Breast epithelium (tissue), 4 donors: ENCODE measurements around the gene SIL1. TPM values are rescaled to one million over a fixed set of nuclear protein-coding genes. Genes with fewer than 3 reads are reported as not detected.

Source experiments
- DNase-seq, 2 donors: peaks; one replicate each; pipeline ENCODE4 v3.0.0-alpha.2; 2019; ENCODE audit warnings: low spot score in 2 of 2
- H3K27ac ChIP-seq, 2 donors: fragments of 200-600 bp; sonication (generic) in 1 of 2; one replicate each; pipeline ENCODE4 v1.5.1; 2016 to 2019; ENCODE audit warnings: mild to moderate bottlenecking in 1 of 2
- H3K27me3 ChIP-seq, 2 donors: fragments of 200-600 bp; sonication (generic) in 1 of 2; one replicate each; pipeline versions ENCODE4 v1.5.1 to v1.6.0; 2017 to 2019; ENCODE audit warnings: control low read depth in 1 of 2, mild to moderate bottlenecking in 1 of 2
- H3K36me3 ChIP-seq: fragments of 200-600 bp; one replicate; pipeline ENCODE4 v1.5.1; 2019
- H3K4me1 ChIP-seq, 2 donors: fragments of 200-600 bp; sonication (generic); one replicate each; pipeline ENCODE4 v1.5.1; 2016 to 2019; ENCODE audit warnings: control low read depth in 1 of 2
- H3K4me3 ChIP-seq, 3 donors: fragments of 200-600 bp; sonication (generic); 1 replicate in 2 of 3; 2 replicates in 1 of 3; pipeline ENCODE4 v1.5.1; 2016 to 2019; ENCODE audit warnings: mild to moderate bottlenecking in 3 of 3, moderate library complexity in 2 of 3
- H3K9me3 ChIP-seq, 2 donors: fragments of 200-600 bp; sonication (generic) in 1 of 2; one replicate each; pipeline ENCODE4 v1.5.1; 2016 to 2019; ENCODE audit warnings: control low read depth in 1 of 2
- POLR2A ChIP-seq: fragments of 450-650 bp; IDR thresholded peaks from one replicate; pipeline ENCODE4 v1.6.1; 2016; ENCODE audit warnings: antibody characterized with exemption, mild to moderate bottlenecking, moderate library complexity
- POLR2AphosphoS5 ChIP-seq, 3 donors: sonication (generic); formaldehyde crosslinking; IDR thresholded peaks; one replicate each; pipeline ENCODE4 v1.6.1; 2017; ENCODE audit warnings: antibody characterized with exemption in 3 of 3
- intact Hi-C: fragments of 100-400 bp; cut with DNase I; formaldehyde crosslinking; loops from one replicate; pipeline ENCODE4 v1.15.1; 2023; ENCODE audit warnings: low total_unique reads
- total RNA-seq, 3 donors: library from RNA; depleted of rRNA; stranded (reverse); fragments of >200 nt; gene quantifications; one replicate each; pipeline ENCODE4 v1.1.0, GENCODE V29; 2016
- TF ChIP-seq, protein P1 (sequence below), 3 donors: fragments of 450-650 bp; IDR thresholded peaks; one replicate each; pipeline ENCODE4 v1.5.1; 2016 to 2017; ENCODE audit warnings: antibody characterized with exemption in 3 of 3, mild to moderate bottlenecking in 3 of 3, moderate library complexity in 3 of 3

SIL1 gene
- total RNA-seq, 3 donors from 2014 or later, result 29.9 to 63.9 (median 48.2) TPM

DNA sequence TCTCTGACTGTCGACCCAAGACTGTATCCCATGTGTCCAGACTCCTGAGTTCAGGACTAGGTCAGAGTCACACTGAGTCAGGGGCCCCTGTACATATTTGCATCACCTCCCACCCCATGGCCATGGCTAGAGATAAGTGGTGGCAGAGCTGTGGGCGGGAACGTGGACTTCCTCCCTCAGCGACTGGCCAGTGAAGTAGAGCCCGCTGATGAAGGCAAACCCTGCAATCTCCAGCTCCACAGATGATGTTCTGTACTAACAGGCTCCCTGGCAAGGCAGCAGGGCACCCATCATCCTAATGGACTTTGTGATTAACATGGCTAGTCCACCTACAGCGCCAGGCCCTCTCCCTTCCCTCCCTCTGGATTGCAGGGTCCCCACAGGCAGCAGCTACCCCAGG lies 212.5 kb downstream of the SIL1 start:
- no peak for DNase-seq
- H3K27ac ChIP-seq, result no peak overlapping the region

GRCh38 chr5:138985256-138985655 lies 212.9 kb downstream of the SIL1 start:
- Histone ChIP-seq H3K9me3 (no peaks in the 10 kb centered on the region), H3K4me1 (no peaks in the 10 kb centered on the region), H3K36me3 (no peaks in the 10 kb centered on the region), H3K27ac (no peak overlapping the region), H3K27me3 (no peaks in the 10 kb centered on the region), H3K4me3 (no peak overlapping the region)
- TF ChIP-seq POLR2AphosphoS5 (IDR thresholded peaks at IDR 0.05) (no peak), POLR2A (no peak)
- TF ChIP-seq, protein P1, sequence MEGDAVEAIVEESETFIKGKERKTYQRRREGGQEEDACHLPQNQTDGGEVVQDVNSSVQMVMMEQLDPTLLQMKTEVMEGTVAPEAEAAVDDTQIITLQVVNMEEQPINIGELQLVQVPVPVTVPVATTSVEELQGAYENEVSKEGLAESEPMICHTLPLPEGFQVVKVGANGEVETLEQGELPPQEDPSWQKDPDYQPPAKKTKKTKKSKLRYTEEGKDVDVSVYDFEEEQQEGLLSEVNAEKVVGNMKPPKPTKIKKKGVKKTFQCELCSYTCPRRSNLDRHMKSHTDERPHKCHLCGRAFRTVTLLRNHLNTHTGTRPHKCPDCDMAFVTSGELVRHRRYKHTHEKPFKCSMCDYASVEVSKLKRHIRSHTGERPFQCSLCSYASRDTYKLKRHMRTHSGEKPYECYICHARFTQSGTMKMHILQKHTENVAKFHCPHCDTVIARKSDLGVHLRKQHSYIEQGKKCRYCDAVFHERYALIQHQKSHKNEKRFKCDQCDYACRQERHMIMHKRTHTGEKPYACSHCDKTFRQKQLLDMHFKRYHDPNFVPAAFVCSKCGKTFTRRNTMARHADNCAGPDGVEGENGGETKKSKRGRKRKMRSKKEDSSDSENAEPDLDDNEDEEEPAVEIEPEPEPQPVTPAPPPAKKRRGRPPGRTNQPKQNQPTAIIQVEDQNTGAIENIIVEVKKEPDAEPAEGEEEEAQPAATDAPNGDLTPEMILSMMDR (IDR thresholded peaks at IDR 0.05), result no peak
- intact Hi-C loops, result no loop called here
- DNase-seq, result no peak

More for the DNA sequence above, 212.5 kb downstream of the SIL1 start:
- no peaks in the 10 kb centered on the region for H3K9me3 ChIP-seq
- no peaks in the 10 kb centered on the region for H3K27me3 ChIP-seq
- TF ChIP-seq, protein P1 (IDR thresholded peaks at IDR 0.05), result no peak
- no peak for TF ChIP-seq POLR2A
- TF ChIP-seq POLR2AphosphoS5 (IDR thresholded peaks at IDR 0.05), result no peak
- H3K4me1 ChIP-seq, result no peaks in the 10 kb centered on the region
- intact Hi-C loops, result no loop called here
- no peaks in the 10 kb centered on the region for H3K36me3 ChIP-seq
- no peak overlapping the region for H3K4me3 ChIP-seq

DNA sequence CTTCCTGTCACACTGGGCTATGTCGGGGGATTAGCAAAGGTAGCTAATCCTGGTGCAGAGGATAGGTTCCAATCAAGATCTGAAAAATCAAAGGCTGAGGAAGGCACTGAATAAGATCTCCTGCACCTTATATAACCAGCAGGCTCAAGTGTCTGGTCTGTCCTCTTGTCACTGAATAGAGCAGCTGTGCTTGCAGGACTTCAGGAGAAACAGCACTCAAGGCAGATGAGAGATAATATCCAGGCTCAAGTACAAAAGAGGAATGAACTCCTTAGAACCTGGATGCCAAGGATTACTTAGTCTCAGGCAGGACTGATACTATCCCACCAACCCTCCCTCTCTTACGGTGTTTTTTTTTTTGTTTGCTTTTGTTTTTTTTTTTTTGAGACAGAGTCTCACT lies 214.2 kb downstream of the SIL1 start:
- Histone ChIP-seq H3K4me3 (no peak overlapping the region), H3K27ac (no peak overlapping the region)
- TF ChIP-seq, protein P1 (IDR thresholded peaks at IDR 0.05), result no peak
- TF ChIP-seq POLR2AphosphoS5 (IDR thresholded peaks at IDR 0.05), result no peak
- no peak for TF ChIP-seq POLR2A

GRCh38 chr5:138981586-138981985 lies 216.6 kb downstream of the SIL1 start:
- Histone ChIP-seq H3K36me3 (no peaks in the 10 kb centered on the region), H3K4me1 (no peaks in the 10 kb centered on the region), H3K27ac (no peak overlapping the region), H3K27me3 (no peaks in the 10 kb centered on the region), H3K9me3 (no peaks in the 10 kb centered on the region), H3K4me3 (no peak overlapping the region)
- TF ChIP-seq, protein P1 (IDR thresholded peaks at IDR 0.05), result no peak
- TF ChIP-seq POLR2A, result no peak
- no peak for TF ChIP-seq POLR2AphosphoS5 (IDR thresholded peaks at IDR 0.05)
- DNase-seq, result no peak
- intact Hi-C loops, result no loop called here

More for the DNA sequence above, 214.2 kb downstream of the SIL1 start:
- H3K27me3 ChIP-seq, result no peaks in the 10 kb centered on the region
- H3K9me3 ChIP-seq, result no peaks in the 10 kb centered on the region
- no peaks in the 10 kb centered on the region for H3K36me3 ChIP-seq
- DNase-seq, result no peak
- intact Hi-C loops, result no loop called here
- no peaks in the 10 kb centered on the region for H3K4me1 ChIP-seq

DNA sequence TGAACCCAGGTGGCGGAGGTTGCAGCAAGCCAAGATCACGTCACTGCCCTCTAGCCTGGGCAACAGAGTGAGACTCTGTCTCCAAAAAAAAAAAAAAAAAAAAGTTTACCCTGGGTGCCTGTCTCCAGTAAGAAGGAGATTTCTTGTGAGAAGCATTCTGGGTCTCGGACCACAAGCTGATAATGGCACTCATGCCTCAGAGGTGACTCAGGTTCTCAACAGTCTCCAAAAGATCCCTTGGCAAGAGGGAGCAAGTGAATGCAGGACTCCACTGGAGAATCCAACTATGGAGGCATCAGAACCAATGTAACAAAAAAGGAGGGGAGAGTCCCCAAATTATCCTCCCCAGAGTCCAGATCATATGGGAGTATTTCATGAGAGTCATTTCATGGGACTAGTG lies 217.0 kb downstream of the SIL1 start:
- TF ChIP-seq POLR2AphosphoS5 (IDR thresholded peaks at IDR 0.05), result no peak
- no peak for TF ChIP-seq POLR2A
- TF ChIP-seq, protein P1 (IDR thresholded peaks at IDR 0.05), result no peak
- H3K36me3 ChIP-seq, result no peaks in the 10 kb centered on the region
- H3K9me3 ChIP-seq, result no peaks in the 10 kb centered on the region
- intact Hi-C loops, result no loop called here
- no peak overlapping the region for H3K27ac ChIP-seq
- no peaks in the 10 kb centered on the region for H3K27me3 ChIP-seq
- H3K4me3 ChIP-seq, result no peak overlapping the region
- H3K4me1 ChIP-seq, result no peaks in the 10 kb centered on the region
- DNase-seq, result no peak
